Measurements from ENCODE around the gene VSIG10L. TPM values are rescaled to one million over a fixed set of nuclear protein-coding genes. Genes with fewer than 3 reads are reported as not detected.

Gene VSIG10L
- total RNA-seq, 2 donors from 2014 or later = 3.0 to 6.4 TPM

GRCh38 chr19:51347209-51347928 is 5.4 kb upstream of the VSIG10L start:
- DNase-seq (ENCODE audit: low spot score in 2 of 2) = no peak
- ATAC-seq = no peak
- Mint-ChIP-seq H3K27ac (peak overlapping the region in 1 of 2 donors; percentile 81), H3K9me3 (no peaks in the 10 kb centered on the region), H3K36me3 (peaks cover 8 to 16% of the 10 kb centered on the region in 2 donors)

GRCh38 chr19:51346742-51347141 is 4.8 kb upstream of the VSIG10L start:
- Mint-ChIP-seq H3K36me3 (peaks cover 8 to 9% of the 10 kb centered on the region in 2 donors), H3K27ac (peak overlapping the region in 1 of 2 donors; percentile 45), H3K9me3 (no peaks in the 10 kb centered on the region)
- ATAC-seq (no peak), DNase-seq (ENCODE audit: low spot score in 2 of 2) (no peak)

- peaks cover 7 to 8% of the 10 kb centered on the region in 2 donors for H3K36me3 Mint-ChIP-seq
These were observed 3.2 kb upstream of the VSIG10L start for GRCh38 chr19:51345076-51345620.

GRCh38 chr19:51342631-51343569 is 961 bp upstream of the VSIG10L start:
- no peak for DNase-seq (ENCODE audit: low spot score in 2 of 2)
- Mint-ChIP-seq H3K9me3 (no peaks in the 10 kb centered on the region), H3K27ac (peak overlapping the region; percentile 36 to 79), H3K36me3 (peaks cover 7 to 8% of the 10 kb centered on the region in 2 donors)
- ATAC-seq = no peak

More at GRCh38 chr19:51345076-51345620, 3.2 kb upstream of the VSIG10L start:
- H3K9me3 Mint-ChIP-seq = no peaks in the 10 kb centered on the region
- peak overlapping the region in 1 of 2 donors; percentile 11 for H3K27ac Mint-ChIP-seq
- no peak for DNase-seq (ENCODE audit: low spot score in 2 of 2)
- no peak for ATAC-seq

- ATAC-seq (no peak), DNase-seq (ENCODE audit: low spot score in 2 of 2) (no peak)
- Mint-ChIP-seq H3K27ac (peak overlapping the region in 1 of 2 donors; percentile 21), H3K9me3 (no peaks in the 10 kb centered on the region), H3K36me3 (no peaks in the 10 kb centered on the region)
These were observed 873 bp downstream of the VSIG10L start for GRCh38 chr19:51341066-51341465.

GRCh38 chr19:51339687-51340656 is 2.0 kb downstream of the VSIG10L start:
- ATAC-seq (peak; percentile 83 to 89), DNase-seq (ENCODE audit: low spot score in 2 of 2) (peak; percentile 91 to 97)
- H3K27ac Mint-ChIP-seq = peak overlapping the region; percentile 66 to 91
- H3K9me3 Mint-ChIP-seq = no peaks in the 10 kb centered on the region
- no peaks in the 10 kb centered on the region for H3K36me3 Mint-ChIP-seq

GRCh38 chr19:51339313-51339686 is 2.6 kb downstream of the VSIG10L start:
- DNase-seq (ENCODE audit: low spot score in 2 of 2) (no peak), ATAC-seq (peak; percentile 4 to 19)
- H3K36me3 Mint-ChIP-seq = no peaks in the 10 kb centered on the region
- H3K9me3 Mint-ChIP-seq = no peaks in the 10 kb centered on the region
- peak overlapping the region; percentile 66 to 91 for H3K27ac Mint-ChIP-seq

- peak overlapping the region; percentile 66 to 91 for H3K27ac Mint-ChIP-seq
- peak; percentile 75 to 77 for ATAC-seq
- peak; percentile 86 to 90 for DNase-seq (ENCODE audit: low spot score in 2 of 2)
- no peaks in the 10 kb centered on the region for H3K9me3 Mint-ChIP-seq
- H3K36me3 Mint-ChIP-seq = no peaks in the 10 kb centered on the region
These were observed 3.2 kb downstream of the VSIG10L start for GRCh38 chr19:51338563-51339312.

- Mint-ChIP-seq H3K36me3 (no peaks in the 10 kb centered on the region), H3K9me3 (no peaks in the 10 kb centered on the region), H3K27ac (peak overlapping the region in 1 of 2 donors; percentile 66)
- DNase-seq (ENCODE audit: low spot score in 2 of 2) (no peak), ATAC-seq (no peak)
These were observed 3.9 kb downstream of the VSIG10L start for GRCh38 chr19:51337861-51338562.

GRCh38 chr19:51337141-51337860 is 4.6 kb downstream of the VSIG10L start:
- ATAC-seq (no peak), DNase-seq (ENCODE audit: low spot score in 2 of 2) (no peak)
- no peak overlapping the region for H3K27ac Mint-ChIP-seq
- H3K9me3 Mint-ChIP-seq = no peaks in the 10 kb centered on the region
- H3K36me3 Mint-ChIP-seq = no peaks in the 10 kb centered on the region

GRCh38 chr19:51333836-51334460 is 8.0 kb downstream of the VSIG10L start:
- DNase-seq (ENCODE audit: low spot score in 2 of 2) (no peak), ATAC-seq (no peak)
- H3K27ac Mint-ChIP-seq = peak overlapping the region in 1 of 2 donors; percentile 58
- H3K36me3 Mint-ChIP-seq = peaks cover 0 to 9% of the 10 kb centered on the region in 2 donors
- H3K9me3 Mint-ChIP-seq = no peaks in the 10 kb centered on the region

- DNase-seq (ENCODE audit: low spot score in 2 of 2) (no peak), ATAC-seq (no peak)
- H3K36me3 Mint-ChIP-seq = peaks cover 0 to 9% of the 10 kb centered on the region in 2 donors
- no peaks in the 10 kb centered on the region for H3K9me3 Mint-ChIP-seq
- H3K27ac Mint-ChIP-seq = no peak overlapping the region
These were observed 10.2 kb downstream of the VSIG10L start for GRCh38 chr19:51331716-51332115.

- ATAC-seq = no peak
- Mint-ChIP-seq H3K27ac (no peak overlapping the region), H3K36me3 (peaks cover 0 to 9% of the 10 kb centered on the region in 2 donors), H3K9me3 (no peaks in the 10 kb centered on the region)
- DNase-seq (ENCODE audit: low spot score in 2 of 2) = no peak
These were observed 10.7 kb downstream of the VSIG10L start for GRCh38 chr19:51331193-51331592.

- no peaks in the 10 kb centered on the region for H3K9me3 Mint-ChIP-seq
- H3K27ac Mint-ChIP-seq = no peak overlapping the region
- no peak for DNase-seq (ENCODE audit: low spot score in 2 of 2)
- ATAC-seq = no peak
- H3K36me3 Mint-ChIP-seq = peaks cover 0 to 9% of the 10 kb centered on the region in 2 donors
These were observed 11.6 kb downstream of the VSIG10L start for GRCh38 chr19:51330366-51330765.
